ENCODE data around the gene UQCC3. TPM values are rescaled to one million over a fixed set of nuclear protein-coding genes. Genes with fewer than 3 reads are reported as not detected.

Gene UQCC3
- total and polyA plus RNA-seq, 10 of the 15 experiments (the other 5 are each of a cell fraction or from before 2014, with no cell fraction given): 1.3 to 20.5 (median 8.2) TPM

DNA sequence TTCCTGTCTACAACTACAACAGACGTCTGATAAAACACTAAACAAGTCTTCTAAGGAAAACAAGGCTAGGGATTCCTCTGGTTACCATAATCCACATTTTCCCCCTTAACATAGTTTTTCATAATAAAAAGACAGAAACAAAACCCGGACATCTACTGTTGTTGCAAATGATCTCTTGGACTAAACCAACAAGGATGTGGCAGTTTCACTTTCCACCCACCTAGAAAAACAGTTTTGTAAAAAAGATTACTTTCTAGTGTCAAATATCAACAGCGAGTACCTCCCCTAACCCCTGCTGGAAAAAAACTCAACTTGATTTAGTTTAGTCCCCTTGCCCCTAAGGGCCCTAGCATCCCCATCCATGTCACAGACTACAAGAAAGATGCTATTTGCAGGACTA lies 41.4 kb downstream of the UQCC3 start:
- POLR2A ChIA-PET: interaction anchor here (0.6 to 5.5 kb wide), 2 partner anchors 14 to 119 kb away, joined by 3 to 40 read pairs; partner anchors contain the start of genes HNRNPUL2, STX5 and TTC9C

DNA sequence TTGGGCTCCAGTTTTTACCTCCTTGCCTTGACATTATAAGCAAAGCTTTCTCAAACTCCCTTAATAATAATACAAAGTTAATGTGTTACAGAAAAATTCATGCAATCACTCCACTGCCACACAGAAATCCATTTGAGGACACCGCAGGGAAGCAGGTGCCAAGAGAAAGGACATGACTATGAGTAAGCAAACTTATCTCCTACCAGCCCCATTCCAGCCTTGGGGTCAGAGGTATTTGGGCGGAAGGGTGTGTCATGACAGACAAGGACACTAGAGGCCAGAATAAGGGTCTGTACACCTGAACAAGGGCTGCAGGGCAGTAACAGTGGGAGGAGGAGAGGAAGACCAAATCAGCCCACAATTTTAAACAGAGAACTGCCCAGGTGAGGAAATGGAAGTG lies 41.9 kb downstream of the UQCC3 start:
- in situ Hi-C loops (cut with MboI) (no loop called here), intact Hi-C loops (cut with micrococcal nuclease; ENCODE audit: unreplicated experiment) (no loop called here)
- Histone ChIP-seq H3K4me1 (ENCODE audit: control insufficient read depth, insufficient read depth, low read length) (peaks cover 22% of the 10 kb centered on the region), H3K4me2 (ENCODE audit: control insufficient read depth, insufficient read depth) (no peak overlapping the region; the same call in 1 of the 2 replicates), H3K4me3 (0 out of 2 replicates have a peak overlapping the region, but pooled peaks have one; percentile 13), H3K79me2 (ENCODE audit: control insufficient read depth, insufficient read depth, low read length) (peaks cover 3% of the 10 kb centered on the region; the same call in 1 of the 2 replicates), H3K36me3 (ENCODE audit: control insufficient read depth in 2 of 2, insufficient read depth in 2 of 2, low read length in 1 of 2) (peaks cover 31 to 42% of the 10 kb centered on the region in 2 experiments), H3K27ac (ENCODE audit: control insufficient read depth, insufficient read depth) (no peak overlapping the region), H4K20me1 (ENCODE audit: control insufficient read depth, insufficient read depth) (no peaks in the 10 kb centered on the region), H2AFZ (ENCODE audit: control insufficient read depth, low read depth, low read length) (no peak overlapping the region), H3K27me3 (replicated peaks in 1 of 2; ENCODE audit: control insufficient read depth in 2 of 2, insufficient read depth in 2 of 2, low read length in 1 of 2) (no peaks in the 10 kb centered on the region), H3K9ac (ENCODE audit: control insufficient read depth, insufficient read depth, low read length) (no peak overlapping the region), H3K9me3 (replicated peaks; ENCODE audit: control insufficient read depth, insufficient read depth, low read length) (no peaks in the 10 kb centered on the region)
- ChIA-PET POLR2A (interaction anchor here (0.6 to 5.5 kb wide), 3 partner anchors 13 to 118 kb away, joined by 3 to 40 read pairs (median 4); partner anchors contain the start of genes HNRNPUL2, STX5, TAF6L and TTC9C), RAD21 (ENCODE audit: unreplicated experiment) (no interaction called here), CTCF (interaction anchor here (1.2 kb wide), 1 partner anchor 73 kb away, joined by 3 read pairs; no protein-coding TSS in a partner anchor), SMC1A (ENCODE audit: uncharacterized antibody, unreplicated experiment) (interaction anchor here (1.9 kb wide), 1 partner anchor 10 kb away, joined by 7 read pairs; no protein-coding TSS in a partner anchor)
- no peak for ATAC-seq
- FAIRE-seq: no peak
- no TSS peak for BruUV-seq (replicated peaks)
- DNase-seq (ENCODE audit: low read depth, low spot score): no peak
- 97% methylated on average over 2 of the region's 2 CpGs for WGBS (ENCODE audit: insufficient coverage, insufficient replicate concordance, low lambda C conversion rate, missing lambda C conversion rate)
- no peak for TF ChIP-seq PML (IDR thresholded peaks at IDR 0.05; ENCODE audit: low read length)
- TF ChIP-seq ETV6 (conservative IDR thresholded peaks at IDR 0.05 in 1 of 2, IDR thresholded peaks at IDR 0.05 in 1 of 2; ENCODE audit: borderline replicate concordance in 1 of 2, low read depth in 1 of 2): no peak
- no peak for TF ChIP-seq ZBED1 (IDR thresholded peaks at IDR 0.05; ENCODE audit: borderline replicate concordance)
- TF ChIP-seq RAD21 (IDR thresholded peaks at IDR 0.05; ENCODE audit: insufficient read depth, low read depth, low read length): no peak
- TF ChIP-seq, protein P1, sequence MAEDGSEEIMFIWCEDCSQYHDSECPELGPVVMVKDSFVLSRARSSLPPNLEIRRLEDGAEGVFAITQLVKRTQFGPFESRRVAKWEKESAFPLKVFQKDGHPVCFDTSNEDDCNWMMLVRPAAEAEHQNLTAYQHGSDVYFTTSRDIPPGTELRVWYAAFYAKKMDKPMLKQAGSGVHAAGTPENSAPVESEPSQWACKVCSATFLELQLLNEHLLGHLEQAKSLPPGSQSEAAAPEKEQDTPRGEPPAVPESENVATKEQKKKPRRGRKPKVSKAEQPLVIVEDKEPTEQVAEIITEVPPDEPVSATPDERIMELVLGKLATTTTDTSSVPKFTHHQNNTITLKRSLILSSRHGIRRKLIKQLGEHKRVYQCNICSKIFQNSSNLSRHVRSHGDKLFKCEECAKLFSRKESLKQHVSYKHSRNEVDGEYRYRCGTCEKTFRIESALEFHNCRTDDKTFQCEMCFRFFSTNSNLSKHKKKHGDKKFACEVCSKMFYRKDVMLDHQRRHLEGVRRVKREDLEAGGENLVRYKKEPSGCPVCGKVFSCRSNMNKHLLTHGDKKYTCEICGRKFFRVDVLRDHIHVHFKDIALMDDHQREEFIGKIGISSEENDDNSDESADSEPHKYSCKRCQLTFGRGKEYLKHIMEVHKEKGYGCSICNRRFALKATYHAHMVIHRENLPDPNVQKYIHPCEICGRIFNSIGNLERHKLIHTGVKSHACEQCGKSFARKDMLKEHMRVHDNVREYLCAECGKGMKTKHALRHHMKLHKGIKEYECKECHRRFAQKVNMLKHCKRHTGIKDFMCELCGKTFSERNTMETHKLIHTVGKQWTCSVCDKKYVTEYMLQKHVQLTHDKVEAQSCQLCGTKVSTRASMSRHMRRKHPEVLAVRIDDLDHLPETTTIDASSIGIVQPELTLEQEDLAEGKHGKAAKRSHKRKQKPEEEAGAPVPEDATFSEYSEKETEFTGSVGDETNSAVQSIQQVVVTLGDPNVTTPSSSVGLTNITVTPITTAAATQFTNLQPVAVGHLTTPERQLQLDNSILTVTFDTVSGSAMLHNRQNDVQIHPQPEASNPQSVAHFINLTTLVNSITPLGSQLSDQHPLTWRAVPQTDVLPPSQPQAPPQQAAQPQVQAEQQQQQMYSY (CRISPR knock-in tag; IDR thresholded peaks at IDR 0.05): no peak
- TF ChIP-seq MYB (IDR thresholded peaks at IDR 0.05; ENCODE audit: borderline replicate concordance, low read depth, low read length): no peak
- no peak for TF ChIP-seq SREBF2 (IDR thresholded peaks at IDR 0.05; ENCODE audit: low read length)

More for the DNA sequence above, 41.4 kb downstream of the UQCC3 start:
- no peak overlapping the region for H2AFZ ChIP-seq (ENCODE audit: control insufficient read depth, low read depth, low read length)
- DNase-seq (ENCODE audit: low read depth, low spot score): no peak
- no peaks in the 10 kb centered on the region for H3K9me3 ChIP-seq (replicated peaks; ENCODE audit: control insufficient read depth, insufficient read depth, low read length)
- RAD21 ChIA-PET (ENCODE audit: unreplicated experiment): no interaction called here
- H3K36me3 ChIP-seq (ENCODE audit: control insufficient read depth in 2 of 2, insufficient read depth in 2 of 2, low read length in 1 of 2): peaks cover 32 to 38% of the 10 kb centered on the region in 2 experiments
- 12% methylated on average over 3 of the region's 3 CpGs for WGBS (ENCODE audit: insufficient coverage, insufficient replicate concordance, low lambda C conversion rate, missing lambda C conversion rate)
- no peaks in the 10 kb centered on the region for H4K20me1 ChIP-seq (ENCODE audit: control insufficient read depth, insufficient read depth)
- ATAC-seq: no peak
- H3K4me3 ChIP-seq: 0 out of 2 replicates have a peak overlapping the region, but pooled peaks have one; percentile 13
- no peak overlapping the region for H3K4me2 ChIP-seq (ENCODE audit: control insufficient read depth, insufficient read depth)
- SMC1A ChIA-PET (ENCODE audit: uncharacterized antibody, unreplicated experiment): interaction anchor here (5.3 kb wide), 1 partner anchor 15 kb away, joined by 26 read pairs; the partner anchor contains the start of genes HNRNPUL2 and TTC9C
- 0 out of 2 replicates have a peak overlapping the region, but pooled peaks have one; percentile 0 for H3K27ac ChIP-seq (ENCODE audit: control insufficient read depth, insufficient read depth)
- H3K9ac ChIP-seq (ENCODE audit: control insufficient read depth, insufficient read depth, low read length): no peak overlapping the region
- CTCF ChIA-PET: interaction anchor here (1.2 kb wide), 1 partner anchor 73 kb away, joined by 3 read pairs; no protein-coding TSS in a partner anchor
- intact Hi-C loops (cut with micrococcal nuclease; ENCODE audit: unreplicated experiment) (no loop called here), in situ Hi-C loops (cut with MboI) (no loop called here)
- peaks cover 27% of the 10 kb centered on the region for H3K4me1 ChIP-seq (ENCODE audit: control insufficient read depth, insufficient read depth, low read length)
- no peak for FAIRE-seq
- BruUV-seq (replicated peaks): no TSS peak
- no peak for TF ChIP-seq TCF3 (IDR thresholded peaks at IDR 0.05; ENCODE audit: borderline replicate concordance, insufficient read depth, low read depth, low read length)
- TF ChIP-seq ZNF274 (IDR thresholded peaks at IDR 0.05; ENCODE audit: insufficient read depth, insufficient read length): no peak
- no peak for TF ChIP-seq CREM (IDR thresholded peaks at IDR 0.05; ENCODE audit: low read depth)
- TF ChIP-seq YY1 (IDR thresholded peaks at IDR 0.05; ENCODE audit: low read depth, low read length): no peak
- peaks cover under 1% of the 10 kb centered on the region; the same call in 1 of the 2 replicates for H3K79me2 ChIP-seq (ENCODE audit: control insufficient read depth, insufficient read depth, low read length)
- H3K27me3 ChIP-seq (replicated peaks in 1 of 2; ENCODE audit: control insufficient read depth in 2 of 2, insufficient read depth in 2 of 2, low read length in 1 of 2): no peaks in the 10 kb centered on the region
